HG02981 (cell line): ENCODE data around the gene MAGI2.
"Not testable (repeated sequence)": the region's sequence is repeated elsewhere in the genome, so short reads cannot be mapped to it uniquely, and the experiment has no call there.

Experiments
- ATAC-seq: cut with Tn5 transposase; IDR thresholded peaks from one replicate; pipeline ENCODE4 v1.9.1; 2021; ENCODE audit warnings: mild to moderate bottlenecking, moderate library complexity; ENCODE audit not compliant: unreplicated experiment

Gene MAGI2

GRCh38 chr7:78587443-78588044 is 865.9 kb downstream of the MAGI2 start:
- ATAC-seq = no peak

- ATAC-seq = no peak
Observed at GRCh38 chr7:78585980-78586379, 867.5 kb downstream of the MAGI2 start.

GRCh38 chr7:78578686-78579085 is 874.8 kb downstream of the MAGI2 start:
- no peak for ATAC-seq

GRCh38 chr7:78577174-78577952 is 876.1 kb downstream of the MAGI2 start:
- not testable (repeated sequence) for ATAC-seq

GRCh38 chr7:78576236-78576635 is 877.2 kb downstream of the MAGI2 start:
- ATAC-seq = no peak

- ATAC-seq = no peak
Observed at GRCh38 chr7:78571292-78571691, 882.2 kb downstream of the MAGI2 start.

GRCh38 chr7:78568690-78569089 is 884.8 kb downstream of the MAGI2 start:
- no peak for ATAC-seq

GRCh38 chr7:78567836-78568235 is 885.6 kb downstream of the MAGI2 start:
- ATAC-seq = no peak

GRCh38 chr7:78565784-78566183 is 887.7 kb downstream of the MAGI2 start:
- ATAC-seq = no peak

- no peak for ATAC-seq
Observed at GRCh38 chr7:78563191-78563590, 890.3 kb downstream of the MAGI2 start.

- ATAC-seq = no peak
Observed at GRCh38 chr7:78562191-78562590, 891.3 kb downstream of the MAGI2 start.

GRCh38 chr7:78558566-78558965 is 894.9 kb downstream of the MAGI2 start:
- no peak for ATAC-seq

GRCh38 chr7:78543976-78544375 is 909.5 kb downstream of the MAGI2 start:
- ATAC-seq = no peak

GRCh38 chr7:78542981-78543380 is 910.5 kb downstream of the MAGI2 start:
- ATAC-seq = no peak

GRCh38 chr7:78542541-78542940 is 910.9 kb downstream of the MAGI2 start:
- ATAC-seq = no peak

GRCh38 chr7:78539825-78540224 is 913.6 kb downstream of the MAGI2 start:
- ATAC-seq = no peak

- no peak for ATAC-seq
Observed at GRCh38 chr7:78535655-78536054, 917.8 kb downstream of the MAGI2 start.

GRCh38 chr7:78530351-78530750 is 923.1 kb downstream of the MAGI2 start:
- ATAC-seq = no peak

- ATAC-seq = no peak
Observed at GRCh38 chr7:78529392-78529791, 924.1 kb downstream of the MAGI2 start.

- ATAC-seq = no peak
Observed at GRCh38 chr7:78528964-78529363, 924.5 kb downstream of the MAGI2 start.

GRCh38 chr7:78523930-78524329 is 929.5 kb downstream of the MAGI2 start:
- no peak for ATAC-seq

GRCh38 chr7:78521961-78522360 is 931.5 kb downstream of the MAGI2 start:
- ATAC-seq = no peak

GRCh38 chr7:78516450-78516849 is 937.0 kb downstream of the MAGI2 start:
- ATAC-seq = no peak
